SK-N-MC (cell line): Measurements from ENCODE around the gene DNAAF8.

Experiments
- EZH2 ChIP-seq: fragments of 200-600 bp; sonication (generic); IDR thresholded peaks from one replicate; pipeline ENCODE4 v1.6.1; 2017; ENCODE audit warnings: antibody characterized with exemption
- FOXP2 ChIP-seq: optimal IDR thresholded peaks from 2 replicates; pipeline ENCODE3; 2011; ENCODE audit warnings: mild to moderate bottlenecking, moderate library complexity; ENCODE audit not compliant: insufficient read depth; ENCODE audit errors: extremely low read length, control extremely low read depth
- POLR2AphosphoS5 ChIP-seq: IDR thresholded peaks from 2 replicates; pipeline ENCODE4 v1.6.1; 2012; ENCODE audit warnings: mild to moderate bottlenecking, low read depth, low read length, borderline replicate concordance

DNA sequence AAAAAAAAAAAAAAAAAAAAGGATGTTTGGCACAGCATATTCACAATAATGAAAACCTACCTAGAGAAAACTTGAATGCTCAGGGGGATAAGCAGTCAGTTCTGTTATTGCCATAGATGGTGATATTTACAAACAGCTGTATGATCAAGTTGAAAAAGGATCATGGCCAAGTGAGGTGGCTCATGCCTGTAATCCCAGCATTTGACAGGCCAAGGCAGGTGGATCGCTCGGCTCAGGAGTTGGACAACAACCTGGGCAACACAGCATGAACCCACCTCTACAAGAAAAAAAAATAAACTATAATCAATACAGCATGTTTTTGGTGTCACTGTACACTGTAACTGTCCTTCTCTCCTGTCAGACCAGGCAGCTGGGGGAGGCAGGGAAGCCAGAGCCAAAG is 19.3 kb upstream of the DNAAF8 start:
- no peak for TF ChIP-seq POLR2AphosphoS5
- TF ChIP-seq EZH2, result no peak
- no peak for TF ChIP-seq FOXP2
